Measurements from ENCODE around the gene SPIN1. TPM values are rescaled to one million over a fixed set of nuclear protein-coding genes. Genes with fewer than 3 reads are reported as not detected.

SPIN1 gene
- total RNA-seq, 1 donor from 2014 or later: 154 TPM

GRCh38 chr9:88460587-88461332 lies 72.5 kb downstream of the SPIN1 start:
- Mint-ChIP-seq H3K36me3 (ENCODE audit: insufficient read depth) (peaks cover 24% of the 10 kb centered on the region), H3K27ac (peak overlapping the region; percentile 83), H3K27me3 (no peaks in the 10 kb centered on the region), H3K4me1 (ENCODE audit: low read depth) (peaks cover 11% of the 10 kb centered on the region), H3K4me3 (ENCODE audit: low read depth) (no peak overlapping the region), H3K9me3 (ENCODE audit: low read depth) (no peaks in the 10 kb centered on the region)
- no peak for DNase-seq (ENCODE audit: low spot score, unreplicated experiment)
- TF ChIP-seq, protein P1, sequence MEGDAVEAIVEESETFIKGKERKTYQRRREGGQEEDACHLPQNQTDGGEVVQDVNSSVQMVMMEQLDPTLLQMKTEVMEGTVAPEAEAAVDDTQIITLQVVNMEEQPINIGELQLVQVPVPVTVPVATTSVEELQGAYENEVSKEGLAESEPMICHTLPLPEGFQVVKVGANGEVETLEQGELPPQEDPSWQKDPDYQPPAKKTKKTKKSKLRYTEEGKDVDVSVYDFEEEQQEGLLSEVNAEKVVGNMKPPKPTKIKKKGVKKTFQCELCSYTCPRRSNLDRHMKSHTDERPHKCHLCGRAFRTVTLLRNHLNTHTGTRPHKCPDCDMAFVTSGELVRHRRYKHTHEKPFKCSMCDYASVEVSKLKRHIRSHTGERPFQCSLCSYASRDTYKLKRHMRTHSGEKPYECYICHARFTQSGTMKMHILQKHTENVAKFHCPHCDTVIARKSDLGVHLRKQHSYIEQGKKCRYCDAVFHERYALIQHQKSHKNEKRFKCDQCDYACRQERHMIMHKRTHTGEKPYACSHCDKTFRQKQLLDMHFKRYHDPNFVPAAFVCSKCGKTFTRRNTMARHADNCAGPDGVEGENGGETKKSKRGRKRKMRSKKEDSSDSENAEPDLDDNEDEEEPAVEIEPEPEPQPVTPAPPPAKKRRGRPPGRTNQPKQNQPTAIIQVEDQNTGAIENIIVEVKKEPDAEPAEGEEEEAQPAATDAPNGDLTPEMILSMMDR (IDR thresholded peaks at IDR 0.05; ENCODE audit: unreplicated experiment): no peak

- Mint-ChIP-seq H3K36me3 (ENCODE audit: insufficient read depth) (peaks cover 17% of the 10 kb centered on the region), H3K4me3 (ENCODE audit: low read depth) (no peak overlapping the region), H3K9me3 (ENCODE audit: low read depth) (no peaks in the 10 kb centered on the region), H3K27me3 (no peaks in the 10 kb centered on the region), H3K27ac (no peak overlapping the region), H3K4me1 (ENCODE audit: low read depth) (peaks cover 11% of the 10 kb centered on the region)
- no peak for DNase-seq (ENCODE audit: low spot score, unreplicated experiment)
- TF ChIP-seq, protein P1 (IDR thresholded peaks at IDR 0.05; ENCODE audit: unreplicated experiment): no peak
These were observed 73.9 kb downstream of the SPIN1 start for GRCh38 chr9:88462191-88462590.

DNA sequence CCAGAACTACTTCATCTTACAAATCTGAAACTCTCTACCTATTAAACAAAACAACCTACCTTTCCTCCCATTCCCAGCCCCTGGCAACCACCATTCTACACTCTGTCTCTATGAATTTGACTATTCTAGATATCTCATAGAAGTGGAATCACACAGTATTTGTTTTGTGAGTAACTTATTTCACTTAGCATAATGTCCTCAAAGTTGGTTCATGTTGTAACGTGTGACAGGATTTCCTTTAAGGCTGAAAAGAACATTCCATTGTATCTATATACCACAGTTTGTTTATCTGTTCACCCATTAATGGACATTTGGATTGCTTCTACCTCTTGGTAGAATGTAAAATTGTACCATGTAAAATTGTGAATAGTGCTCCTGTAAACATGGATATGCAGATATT lies 76.6 kb downstream of the SPIN1 start:
- DNase-seq (ENCODE audit: low spot score, unreplicated experiment): no peak
- Mint-ChIP-seq H3K4me1 (ENCODE audit: low read depth) (peaks cover 6% of the 10 kb centered on the region), H3K27me3 (no peaks in the 10 kb centered on the region), H3K36me3 (ENCODE audit: insufficient read depth) (peaks cover 25% of the 10 kb centered on the region), H3K9me3 (ENCODE audit: low read depth) (no peaks in the 10 kb centered on the region), H3K27ac (peak overlapping the region; percentile 18), H3K4me3 (ENCODE audit: low read depth) (no peak overlapping the region)
- TF ChIP-seq, protein P1 (IDR thresholded peaks at IDR 0.05; ENCODE audit: unreplicated experiment): no peak

- H3K27me3 Mint-ChIP-seq: no peaks in the 10 kb centered on the region
- TF ChIP-seq, protein P1 (IDR thresholded peaks at IDR 0.05; ENCODE audit: unreplicated experiment): no peak
- peaks cover 21% of the 10 kb centered on the region for H3K36me3 Mint-ChIP-seq (ENCODE audit: insufficient read depth)
- no peak for DNase-seq (ENCODE audit: low spot score, unreplicated experiment)
- no peak overlapping the region for H3K4me3 Mint-ChIP-seq (ENCODE audit: low read depth)
- no peaks in the 10 kb centered on the region for H3K9me3 Mint-ChIP-seq (ENCODE audit: low read depth)
- H3K4me1 Mint-ChIP-seq (ENCODE audit: low read depth): peaks cover 2% of the 10 kb centered on the region
- no peak overlapping the region for H3K27ac Mint-ChIP-seq
These were observed 80.0 kb downstream of the SPIN1 start for GRCh38 chr9:88468226-88468625.

GRCh38 chr9:88476491-88477271 lies 88.4 kb downstream of the SPIN1 start:
- no peaks in the 10 kb centered on the region for H3K9me3 Mint-ChIP-seq (ENCODE audit: low read depth)
- no peaks in the 10 kb centered on the region for H3K27me3 Mint-ChIP-seq
- peaks cover 9% of the 10 kb centered on the region for H3K4me1 Mint-ChIP-seq (ENCODE audit: low read depth)
- no peak overlapping the region for H3K4me3 Mint-ChIP-seq (ENCODE audit: low read depth)
- no peak for DNase-seq (ENCODE audit: low spot score, unreplicated experiment)
- peak overlapping the region; percentile 73 for H3K27ac Mint-ChIP-seq
- H3K36me3 Mint-ChIP-seq (ENCODE audit: insufficient read depth): peaks cover 6% of the 10 kb centered on the region
- TF ChIP-seq, protein P1 (IDR thresholded peaks at IDR 0.05; ENCODE audit: unreplicated experiment): no peak

Measured in progenitor cell of endocrine pancreas (in vitro differentiated cells).